Activated T-cell treated with anti-CD3 and anti-CD28 coated beads for 4 hours (primary cell): ENCODE measurements around the gene COL11A2.

ENCODE experiments used
- DNase-seq: peaks from one replicate; pipeline ENCODE4 v3.0.0-alpha.2; 2020

COL11A2 gene

DNA sequence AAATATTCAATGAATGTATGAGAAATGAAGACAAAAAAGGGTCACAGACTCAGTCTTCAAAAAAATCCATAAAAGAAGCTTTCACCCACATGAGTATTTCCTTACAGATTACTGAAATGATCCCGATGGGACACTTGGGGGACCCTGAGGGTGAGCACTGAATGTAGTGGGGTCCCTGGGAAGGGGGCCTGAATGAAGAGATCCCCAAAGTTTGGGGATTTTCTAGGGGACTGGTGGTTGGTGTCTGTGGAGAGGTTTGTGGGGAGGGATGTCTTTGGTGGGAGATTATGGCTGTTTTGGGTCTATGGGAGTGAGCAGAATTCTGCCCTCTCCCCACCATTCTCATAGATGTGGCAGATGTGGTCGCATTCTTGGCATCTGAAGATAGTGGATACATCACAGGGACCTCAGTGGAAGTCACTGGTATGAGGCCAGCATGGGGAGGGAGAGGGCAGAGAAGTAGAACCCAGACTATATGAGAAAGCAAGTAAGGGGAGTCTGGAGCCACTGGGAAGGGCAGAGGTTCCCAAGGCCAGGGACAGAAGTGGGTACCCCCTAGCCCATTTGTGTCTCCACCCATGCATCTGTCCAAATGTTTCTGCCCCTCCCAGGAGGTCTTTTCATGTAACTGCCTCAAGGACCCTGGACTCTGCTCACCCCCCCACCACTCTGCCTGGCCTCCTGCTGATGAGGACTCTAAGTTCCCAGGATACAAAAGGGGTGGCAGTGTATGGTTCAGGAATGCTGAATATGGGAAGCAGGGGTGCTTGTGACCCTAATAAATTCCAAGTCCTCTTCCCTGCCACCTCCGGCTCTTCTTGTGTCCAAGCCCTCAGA lies 14.0 kb upstream of the COL11A2 start:
- no peak for DNase-seq

DNA sequence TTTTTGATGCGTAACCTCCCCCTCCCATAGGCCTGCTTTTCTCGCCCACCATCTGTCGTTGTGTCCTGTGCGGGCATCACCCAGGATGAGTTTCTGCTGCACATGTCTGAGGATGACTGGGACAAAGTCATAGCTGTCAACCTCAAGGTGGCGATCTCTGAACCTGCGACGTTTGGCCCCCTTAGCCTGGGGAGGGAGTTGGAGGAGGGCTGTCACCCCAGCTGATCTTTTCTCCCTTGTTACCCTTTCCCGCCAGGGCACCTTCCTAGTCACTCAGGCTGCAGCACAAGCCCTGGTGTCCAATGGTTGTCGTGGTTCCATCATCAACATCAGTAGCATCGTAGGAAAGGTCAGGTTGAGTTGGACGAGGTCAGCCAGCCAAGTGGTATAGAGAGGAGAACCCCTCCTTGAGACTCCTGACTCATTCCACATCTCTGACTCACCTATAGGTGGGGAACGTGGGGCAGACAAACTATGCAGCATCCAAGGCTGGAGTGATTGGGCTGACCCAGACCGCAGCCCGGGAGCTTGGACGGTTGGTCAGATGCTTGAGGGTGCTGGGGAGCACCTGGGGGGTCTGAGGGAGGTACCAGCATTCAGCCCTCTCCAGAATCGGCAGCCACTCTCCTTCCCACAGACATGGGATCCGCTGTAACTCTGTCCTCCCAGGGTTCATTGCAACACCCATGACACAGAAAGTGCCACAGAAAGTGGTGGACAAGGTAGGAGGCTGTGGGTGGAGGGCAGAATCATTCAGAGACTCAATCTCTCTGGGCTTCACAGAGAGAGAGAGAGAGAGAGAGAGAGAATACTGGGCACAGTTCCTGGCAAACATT lies 13.1 kb upstream of the COL11A2 start:
- no peak for DNase-seq

DNA sequence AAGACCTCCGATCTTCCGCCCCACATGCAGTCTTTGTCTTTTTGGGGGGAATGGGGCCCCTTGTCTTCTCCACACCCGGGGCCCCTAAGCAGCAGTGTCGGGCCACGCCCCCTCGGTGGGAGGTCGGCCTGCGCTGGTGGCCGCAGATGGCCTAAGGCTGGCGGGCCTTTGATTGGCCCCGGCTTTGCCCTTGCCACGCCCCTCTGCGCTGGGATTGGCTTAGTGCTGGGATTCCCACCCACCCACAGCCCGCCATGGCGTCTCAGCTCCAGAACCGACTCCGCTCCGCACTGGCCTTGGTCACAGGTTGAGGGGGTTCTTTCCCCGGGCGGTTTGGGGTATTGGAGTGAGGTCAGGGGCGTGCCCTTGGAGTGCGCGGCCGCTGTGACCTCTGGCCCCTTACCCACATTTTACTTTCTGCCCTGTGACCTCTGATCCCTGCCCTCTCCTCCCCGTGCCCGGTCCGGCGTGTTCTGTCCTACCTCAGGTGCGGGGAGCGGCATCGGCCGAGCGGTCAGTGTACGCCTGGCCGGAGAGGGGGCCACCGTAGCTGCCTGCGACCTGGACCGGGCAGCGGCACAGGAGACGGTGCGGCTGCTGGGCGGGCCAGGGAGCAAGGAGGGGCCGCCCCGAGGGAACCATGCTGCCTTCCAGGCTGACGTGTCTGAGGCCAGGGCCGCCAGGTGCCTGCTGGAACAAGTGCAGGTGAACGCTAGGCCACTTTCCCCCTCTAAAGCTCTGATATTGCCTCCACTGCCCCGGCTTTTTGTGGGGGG lies 12.3 kb upstream of the COL11A2 start, which contains the start of gene HSD17B8:
TSS of gene HSD17B8 (plus strand) at position 241 of the 776 bp plus-strand sequence. CDS start at position 255, 14 bp downstream.
- DNase-seq: peak; percentile 89

DNA sequence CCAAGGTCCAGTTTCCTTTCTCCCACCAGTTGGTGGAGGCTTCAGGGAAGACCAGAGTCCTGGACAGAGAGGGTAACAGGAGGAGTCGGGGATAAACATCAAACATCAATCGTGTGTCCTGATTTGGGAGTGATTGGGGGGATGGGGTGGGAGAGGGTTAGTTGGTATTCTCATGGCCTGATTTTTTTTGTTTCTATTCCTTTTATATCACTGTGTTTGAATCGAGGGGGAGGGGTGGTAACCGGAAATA lies 11.8 kb upstream of the COL11A2 start:
- DNase-seq: no peak

DNA sequence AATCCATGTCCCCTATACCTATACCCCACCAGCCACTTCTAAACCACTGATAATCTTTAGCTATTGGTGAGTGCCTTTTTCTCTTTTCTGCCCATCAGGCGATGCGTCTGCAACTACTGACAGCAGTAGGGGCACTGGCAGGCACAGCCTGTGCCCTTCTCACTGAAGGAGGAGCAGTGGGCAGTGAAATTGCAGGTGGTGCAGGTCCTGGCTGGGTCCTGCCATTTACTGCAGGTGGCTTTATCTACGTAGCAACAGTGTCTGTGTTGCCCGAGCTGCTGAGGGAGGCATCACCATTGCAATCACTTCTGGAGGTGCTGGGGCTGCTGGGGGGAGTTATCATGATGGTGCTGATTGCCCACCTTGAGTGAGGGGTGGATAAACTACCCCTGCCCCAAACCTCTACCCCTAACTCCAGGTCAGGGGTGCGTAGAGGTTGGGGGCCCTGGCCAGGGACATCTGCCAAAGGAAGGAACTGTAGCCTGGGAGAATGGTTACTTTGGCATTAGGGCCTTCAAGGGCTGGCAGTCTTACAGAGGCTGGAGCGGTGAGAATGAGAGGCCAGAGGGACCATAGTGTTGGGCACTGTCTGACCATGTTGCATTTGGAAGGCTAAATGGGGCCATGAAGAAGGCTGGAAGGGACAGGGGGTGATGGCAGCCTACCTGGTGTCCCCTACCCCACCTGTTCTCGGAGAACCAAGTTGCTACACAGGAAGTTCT lies 11.3 kb upstream of the COL11A2 start:
- no peak for DNase-seq

DNA sequence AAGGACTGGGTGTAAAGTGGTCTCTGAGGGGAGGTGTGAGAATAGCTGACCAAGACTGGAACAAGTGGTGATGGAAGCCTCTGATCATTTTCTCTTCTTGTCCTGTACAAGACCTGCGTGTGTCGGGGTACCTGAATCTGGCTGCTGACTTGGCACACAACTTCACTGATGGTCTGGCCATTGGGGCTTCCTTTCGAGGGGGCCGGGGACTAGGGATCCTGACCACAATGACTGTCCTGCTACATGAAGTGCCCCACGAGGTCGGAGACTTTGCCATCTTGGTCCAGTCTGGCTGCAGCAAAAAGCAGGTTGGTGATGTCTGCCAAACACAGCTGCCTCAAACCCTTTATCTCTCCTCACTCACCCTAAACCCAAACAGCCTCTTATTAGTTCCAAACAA lies 10.5 kb upstream of the COL11A2 start:
- DNase-seq: no peak

DNA sequence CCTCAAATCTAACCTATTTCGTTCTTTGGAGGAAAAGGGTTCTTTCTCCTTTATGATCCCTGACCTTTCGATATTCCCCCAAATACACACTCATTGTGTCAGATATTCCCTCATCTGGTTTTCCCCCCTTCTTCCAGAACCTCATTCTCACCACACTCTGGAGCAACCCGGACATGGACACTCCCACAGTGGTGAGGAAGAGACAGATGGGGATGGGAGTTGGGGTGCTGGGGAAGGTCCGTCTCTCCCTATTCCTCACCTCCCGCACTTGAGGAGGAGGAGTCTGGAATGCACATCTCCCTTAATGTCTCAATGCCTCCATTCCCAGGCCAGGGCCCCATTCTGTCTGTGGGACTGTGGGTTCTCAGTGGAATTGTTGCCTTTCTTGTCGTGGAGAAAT lies 9.7 kb upstream of the COL11A2 start:
- DNase-seq: no peak

DNA sequence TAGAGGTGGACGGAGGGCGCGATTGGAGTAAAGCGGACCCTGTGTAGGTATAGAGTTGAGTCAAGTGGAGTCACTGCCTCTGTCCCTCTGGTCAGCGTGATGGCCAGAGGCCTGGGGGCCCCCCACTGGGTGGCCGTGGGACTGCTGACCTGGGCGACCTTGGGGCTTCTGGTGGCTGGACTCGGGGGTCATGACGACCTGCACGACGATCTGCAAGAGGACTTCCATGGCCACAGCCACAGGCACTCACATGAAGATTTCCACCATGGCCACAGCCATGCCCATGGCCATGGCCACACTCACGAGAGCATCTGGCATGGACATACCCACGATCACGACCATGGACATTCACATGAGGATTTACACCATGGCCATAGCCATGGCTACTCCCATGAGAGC lies 8.9 kb upstream of the COL11A2 start:
- DNase-seq: no peak

DNA sequence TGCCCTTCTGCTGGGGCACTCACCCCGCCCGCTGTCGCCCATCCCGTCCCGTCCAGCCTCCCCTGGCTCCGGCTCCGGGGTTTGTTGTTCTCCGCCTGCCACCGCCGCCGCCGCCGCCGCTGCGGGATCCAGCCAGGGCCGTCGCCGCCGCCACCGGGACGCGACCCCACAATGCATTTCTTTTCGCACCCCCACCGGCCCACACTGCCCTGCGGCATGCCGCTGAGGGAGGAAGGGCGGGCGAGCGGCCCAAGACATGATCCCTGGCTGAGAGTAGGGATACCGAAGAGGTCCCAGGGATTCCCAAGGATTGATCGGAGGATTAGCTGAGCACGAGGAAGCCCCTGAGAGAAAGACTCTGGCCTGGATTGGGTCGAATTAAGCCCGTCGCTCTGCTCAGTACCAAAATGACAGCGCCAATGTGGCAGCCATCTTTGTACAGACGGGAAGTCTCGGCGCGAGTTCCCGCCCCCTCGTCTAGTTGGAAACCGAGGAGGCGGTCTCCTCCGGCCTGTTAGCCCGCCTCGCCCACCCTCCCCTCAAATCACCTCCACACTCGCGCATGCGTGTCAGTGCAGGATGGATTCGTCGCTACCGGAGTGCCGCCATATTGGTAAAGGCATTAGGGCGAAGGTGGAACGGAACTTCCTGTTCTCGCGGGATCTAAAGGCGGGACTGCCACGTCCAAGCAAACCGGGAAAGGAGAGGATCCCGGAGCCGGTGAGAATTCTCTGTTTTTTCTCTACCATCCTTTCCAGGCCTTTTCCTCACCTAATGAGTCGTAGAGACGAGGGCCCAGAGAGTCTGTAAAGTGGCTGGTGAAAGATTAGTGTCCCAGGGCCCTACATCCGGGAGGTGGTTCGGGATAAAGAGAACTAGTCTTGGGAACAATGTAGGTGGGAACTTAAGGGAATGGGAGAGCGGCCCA lies 8.2 kb upstream of the COL11A2 start, which contains the start of the genes RXRB and SLC39A7:
TSS of gene RXRB (minus strand) at position 447 of the 928 bp plus-strand sequence. CDS start at position 258, 189 bp downstream.
TSS of gene SLC39A7 (plus strand) at position 649 of the 928 bp plus-strand sequence. CDS start 379 bp downstream, outside the sequence.
- DNase-seq: peak; percentile 98

DNA sequence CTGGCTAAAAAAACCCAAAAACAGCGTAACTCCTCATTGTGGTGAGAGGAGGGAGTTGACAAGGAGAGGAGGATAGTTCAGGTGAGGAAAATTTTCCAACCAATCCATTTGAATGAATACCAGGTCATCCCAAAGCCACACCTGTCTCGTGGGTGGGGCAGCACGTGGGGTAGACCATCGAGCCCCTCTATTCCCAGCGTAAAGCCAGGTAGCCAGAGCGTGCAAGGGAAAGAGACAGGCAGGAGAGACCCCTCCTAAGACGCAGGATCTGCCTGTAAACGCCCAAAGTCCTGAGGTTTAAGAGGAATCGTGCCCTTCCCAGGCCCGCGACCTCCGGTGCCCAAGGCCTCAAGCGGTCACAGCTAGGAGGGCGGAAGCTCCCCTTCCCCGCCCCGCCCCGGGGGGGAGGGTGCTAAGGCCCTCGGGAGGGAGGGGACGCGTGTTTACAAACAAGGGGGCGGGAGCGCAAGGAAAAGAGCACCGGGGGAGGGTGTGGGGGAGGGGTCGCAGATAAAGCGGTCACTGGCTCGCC lies 7.5 kb upstream of the COL11A2 start:
- peak; percentile 48 for DNase-seq

DNA sequence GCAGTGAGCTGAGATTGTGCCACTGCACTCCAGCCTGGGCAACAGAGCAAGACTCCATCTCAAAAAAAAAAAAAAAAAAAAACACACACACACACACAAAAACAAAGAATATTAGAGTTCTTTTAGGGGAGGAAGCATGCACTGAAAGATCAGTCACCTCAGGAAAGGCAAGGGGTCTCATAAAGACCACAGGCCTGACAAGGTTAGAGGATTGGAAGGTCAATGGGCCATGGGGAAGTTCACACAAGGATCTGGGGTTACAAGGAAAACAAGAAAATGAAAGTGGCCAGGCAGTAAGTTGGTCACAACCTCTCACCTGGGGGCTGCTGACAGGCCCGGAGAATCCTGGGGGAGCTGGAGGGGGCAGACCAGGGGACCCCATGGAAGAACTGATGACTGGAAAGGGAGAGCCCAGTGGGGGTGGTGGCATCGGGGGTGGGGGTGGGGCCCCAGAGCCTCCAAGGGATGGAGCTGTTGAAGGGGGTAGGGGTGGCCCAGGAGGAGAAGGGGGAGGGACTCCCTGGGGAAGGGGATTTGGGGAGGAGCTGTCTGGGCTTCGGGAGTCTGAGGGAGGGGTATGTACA lies 6.7 kb upstream of the COL11A2 start:
- no peak for DNase-seq

DNA sequence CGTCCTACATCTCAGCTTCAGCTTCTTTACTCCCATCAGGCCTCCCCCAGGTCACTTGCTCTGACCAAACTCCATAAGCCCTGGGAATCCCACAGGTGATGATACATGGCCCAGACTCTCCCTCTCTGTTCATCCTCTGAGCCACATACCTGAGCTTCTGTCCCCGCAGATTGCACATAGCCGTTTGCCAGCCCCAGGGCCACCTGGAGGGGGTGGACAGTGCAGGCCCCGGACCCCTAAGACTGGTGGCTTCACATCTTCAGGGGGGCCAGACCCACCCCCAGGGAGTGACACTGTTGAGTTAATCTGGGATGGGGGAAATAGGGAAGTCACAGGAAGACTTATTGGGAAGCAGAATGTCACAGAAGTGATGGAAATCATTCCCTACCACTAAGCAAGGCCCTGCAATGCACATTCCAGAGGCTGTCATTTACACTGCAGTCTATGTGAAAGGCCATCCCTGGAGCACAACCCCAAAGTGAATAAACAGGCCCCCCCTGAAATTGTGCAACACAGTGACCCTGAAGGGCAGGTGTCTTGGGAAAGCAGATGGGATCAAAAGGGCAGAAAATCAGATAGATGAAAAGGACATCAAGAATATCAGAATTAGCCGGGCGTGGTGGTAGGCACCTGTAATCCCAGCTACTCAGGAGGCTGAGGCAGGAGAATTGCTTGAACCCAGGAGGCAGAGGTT lies 6.0 kb upstream of the COL11A2 start:
- no peak for DNase-seq

DNA sequence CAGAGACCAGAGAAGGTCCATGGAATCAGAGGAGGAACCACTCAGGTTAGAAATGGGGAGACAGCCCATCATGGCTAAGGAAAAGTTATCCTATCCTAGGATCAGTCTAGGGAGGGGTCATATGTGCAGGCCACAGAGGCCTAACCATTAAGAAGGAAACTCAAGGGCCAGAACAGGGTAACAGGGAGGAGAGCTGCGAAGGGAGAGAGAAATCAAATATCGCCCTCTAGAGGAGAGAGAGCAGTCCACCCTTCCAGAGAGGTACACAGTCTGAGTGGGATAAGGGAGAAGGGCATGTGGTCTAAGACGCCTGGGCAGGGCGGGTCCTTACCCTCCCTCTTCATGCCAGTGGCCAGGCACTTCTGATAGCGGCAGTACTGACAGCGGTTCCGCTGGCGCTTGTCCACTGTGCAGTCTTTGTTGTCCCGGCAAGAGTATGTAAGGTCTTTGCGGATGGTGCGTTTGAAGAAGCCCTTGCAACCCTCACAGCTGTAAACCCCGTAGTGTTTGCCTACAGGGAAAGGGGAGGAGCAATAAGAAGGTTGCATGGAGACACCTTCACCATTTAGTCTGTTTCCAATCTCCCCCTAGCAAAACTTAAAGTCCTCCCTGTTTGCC lies 5.3 kb upstream of the COL11A2 start:
- no peak for DNase-seq

DNA sequence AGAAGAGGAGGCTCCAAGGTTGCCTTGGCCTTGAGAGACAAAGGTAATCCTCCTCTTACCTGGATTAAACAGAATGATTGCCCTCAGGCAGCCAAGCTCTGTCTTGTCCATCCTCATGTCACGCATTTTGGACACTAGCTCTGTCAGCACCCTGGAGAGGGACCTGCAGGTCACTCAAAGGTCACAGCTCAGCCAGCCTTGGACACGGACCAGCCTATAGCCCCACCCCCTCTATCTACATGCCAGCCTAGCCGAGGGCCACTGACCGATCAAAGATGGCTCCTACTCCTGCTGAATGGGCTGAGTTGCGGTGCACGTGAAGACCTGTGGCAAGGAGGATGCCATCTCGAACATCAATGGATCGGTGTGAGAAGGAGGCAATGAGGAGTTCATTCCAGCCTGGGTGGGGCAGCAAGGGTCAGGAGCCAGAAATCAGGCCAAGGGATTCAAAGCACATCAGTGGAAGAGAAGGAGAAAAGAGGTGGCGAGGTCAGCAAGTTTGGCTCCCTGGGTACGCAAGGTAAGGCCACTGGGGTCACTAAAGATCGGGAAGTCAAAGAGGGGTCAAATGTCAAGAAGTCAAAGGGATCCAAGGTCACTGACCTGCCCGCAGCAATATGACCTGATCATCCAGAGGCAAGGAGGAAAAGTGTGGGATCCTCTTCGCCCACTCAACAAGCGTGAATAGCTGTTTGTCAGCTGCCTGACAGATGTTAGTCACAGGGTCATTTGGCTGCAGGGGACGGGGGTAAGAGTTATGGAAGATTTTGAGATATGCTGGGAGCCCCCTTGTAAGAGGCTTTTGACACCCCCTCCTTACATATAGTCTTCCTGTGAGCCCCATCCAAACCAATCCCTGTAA lies 3.3 kb upstream of the COL11A2 start:
- no peak for DNase-seq

DNA sequence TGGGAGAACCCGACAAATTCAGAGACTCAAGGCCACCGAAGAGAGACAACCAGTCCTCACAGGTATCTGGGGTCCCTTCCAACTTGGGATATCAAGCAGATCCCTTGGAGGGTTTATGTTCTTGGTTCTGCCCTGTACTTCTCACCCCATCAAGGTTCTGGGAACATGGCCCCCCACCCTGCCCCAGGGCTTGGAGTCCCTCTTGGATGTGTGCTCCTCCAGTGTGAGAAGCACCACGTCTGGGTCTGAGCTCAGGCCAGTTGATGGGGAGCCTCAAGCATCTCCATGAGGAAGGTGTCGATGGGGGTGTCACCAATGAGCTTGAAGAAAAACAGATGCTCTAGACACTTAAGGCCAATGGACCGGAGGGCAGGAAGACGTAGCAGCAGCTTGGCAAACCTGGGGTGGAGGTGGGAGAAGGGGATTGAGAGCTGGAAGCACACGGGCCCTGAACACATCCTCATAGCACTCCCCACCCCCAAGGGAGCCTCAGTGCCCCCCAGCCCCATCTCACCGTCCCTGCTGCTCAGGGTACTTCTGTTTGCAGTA lies 2.2 kb upstream of the COL11A2 start:
- DNase-seq: no peak

DNA sequence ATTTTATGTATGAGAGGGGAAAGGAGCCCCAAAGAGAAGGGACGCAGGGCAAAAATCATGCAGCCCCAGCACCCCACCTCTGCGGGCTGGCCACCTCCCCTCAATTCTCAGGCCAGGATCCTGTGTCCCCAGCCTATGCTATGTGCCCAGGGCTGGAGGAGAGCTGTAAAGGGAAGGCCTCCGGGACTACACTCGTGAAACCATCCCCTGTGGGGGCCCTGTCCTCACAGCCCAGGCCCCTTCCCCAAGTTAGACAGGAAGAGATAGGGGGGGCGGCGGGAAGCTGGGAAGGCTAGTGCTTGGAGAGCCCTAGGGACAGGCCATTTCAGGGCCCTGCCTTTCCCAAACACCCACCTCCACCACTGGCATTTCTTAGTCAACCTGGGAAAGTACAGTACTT lies 1.4 kb upstream of the COL11A2 start:
- DNase-seq: no peak

DNA sequence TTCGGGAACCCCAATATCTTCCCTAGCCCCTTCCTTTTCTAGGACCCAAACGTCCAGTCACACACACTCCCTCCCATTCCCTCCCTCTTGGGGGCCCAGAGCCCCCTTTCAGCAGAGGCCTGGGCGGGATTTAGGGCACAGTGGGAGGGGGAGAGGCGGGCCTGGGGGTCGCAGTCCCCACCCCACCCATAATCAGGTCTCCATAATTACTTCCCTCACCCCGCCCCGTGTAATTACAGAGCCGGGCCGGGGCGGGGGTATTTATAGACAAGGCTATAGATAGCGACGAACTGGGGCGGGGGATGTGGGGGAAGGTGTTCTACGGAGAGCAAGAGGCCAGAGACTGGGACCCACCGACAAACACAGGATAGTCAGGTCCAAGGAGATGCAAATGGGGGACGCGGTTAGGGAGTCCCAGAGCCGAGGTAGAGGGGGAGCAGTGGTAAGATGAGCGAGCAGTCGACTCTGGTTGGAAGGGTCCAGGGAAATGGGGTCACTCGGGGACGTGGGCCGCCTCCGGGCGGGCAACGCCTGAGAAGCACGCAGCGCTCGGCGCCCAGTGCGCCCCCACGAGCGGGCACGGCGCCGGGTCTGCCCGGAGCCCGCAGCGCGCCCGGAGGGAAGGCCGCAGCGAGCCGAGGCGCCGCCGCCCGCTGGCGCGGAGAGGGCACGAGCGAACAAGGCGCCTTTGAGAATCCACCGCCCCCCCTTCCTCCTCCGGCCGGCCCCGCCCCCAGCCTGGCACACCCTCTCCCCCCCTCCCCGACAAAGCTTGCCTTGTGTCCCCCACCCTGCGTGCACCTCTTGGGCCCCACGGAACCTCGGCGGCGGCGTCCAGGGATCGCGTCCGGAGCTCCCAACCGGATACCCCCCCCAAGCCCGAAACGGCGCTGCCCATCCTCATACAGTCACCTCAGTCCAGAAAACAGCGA lies 670 bp upstream of the COL11A2 start:
- no peak for DNase-seq
